SU-DHL-6 (cell line): ENCODE results near the gene ATP5F1C.

Source experiments
- H2AFZ ChIP-seq: fragments of 200-600 bp; sonication (generic); 2 replicates; pipeline ENCODE4 v1.6.1; 2014; ENCODE audit warnings: low read depth, mild to moderate bottlenecking, moderate library complexity, mixed read lengths, antibody characterized with exemption, low read length; ENCODE audit not compliant: severe bottlenecking
- H3F3A ChIP-seq: fragments of 200-600 bp; shearing (Covaris generic); 2 replicates; pipeline ENCODE4 v1.6.0; 2016; ENCODE audit warnings: antibody characterized with exemption, mild to moderate bottlenecking; ENCODE audit not compliant: insufficient read depth
- H3K27ac ChIP-seq: fragments of 200-600 bp; sonication (generic); 2 replicates; pipeline ENCODE4 v1.5.1; 2016; ENCODE audit warnings: low read depth, mild to moderate bottlenecking, low read length, moderate library complexity, mixed read lengths
- H3K27me3 ChIP-seq: fragments of 200-600 bp; sonication (generic), shearing (Covaris generic); 2 replicates; pipeline ENCODE4 v1.6.0; 2014; ENCODE audit warnings: mild to moderate bottlenecking, low read length
- H3K36me3 ChIP-seq: fragments of 200-600 bp; sonication (generic); 2 replicates; pipeline ENCODE4 v1.6.1; 2014; ENCODE audit warnings: mild to moderate bottlenecking, low read length, mixed read lengths
- H3K4me2 ChIP-seq: fragments of 300-600, 200-600 bp; shearing (Covaris generic), sonication (generic); 2 replicates; pipeline ENCODE4 v1.6.0; 2014; ENCODE audit warnings: low read length, low read depth, mild to moderate bottlenecking; ENCODE audit not compliant: poor library complexity, severe bottlenecking
- H3K4me3 ChIP-seq: fragments of 200-600 bp; sonication (generic); 2 replicates; pipeline ENCODE4 v1.5.1; 2014; ENCODE audit warnings: antibody characterized with exemption, low read length, mild to moderate bottlenecking, mixed read lengths; ENCODE audit not compliant: insufficient read depth, poor library complexity, severe bottlenecking
- H3K79me2 ChIP-seq: fragments of 200-600 bp; sonication (generic); 2 replicates; pipeline ENCODE4 v1.6.1; 2014; ENCODE audit warnings: mild to moderate bottlenecking, low read length, moderate library complexity; ENCODE audit not compliant: insufficient read depth
- H3K9ac ChIP-seq: fragments of 200-600 bp; sonication (generic); 2 replicates; pipeline ENCODE4 v1.7.0; 2014; ENCODE audit warnings: mild to moderate bottlenecking, low read length
- H3K9me2 ChIP-seq: fragments of 200-600 bp; sonication (generic); replicated peaks from 2 replicates; pipeline ENCODE4 v1.6.1; 2014; ENCODE audit warnings: low read length; ENCODE audit not compliant: insufficient read depth
- H3K9me3 ChIP-seq: fragments of 200-600 bp; sonication (generic); 2 replicates; pipeline ENCODE4 v1.6.1; 2014; ENCODE audit warnings: low read length, mixed read lengths; ENCODE audit not compliant: insufficient read depth
- H4K20me1 ChIP-seq: fragments of 200-600 bp; sonication (generic); 2 replicates; pipeline ENCODE4 v1.6.1; 2014; ENCODE audit warnings: low read depth, mild to moderate bottlenecking, antibody characterized with exemption, low read length, moderate library complexity, mixed read lengths
- EZH2phosphoT487 ChIP-seq: fragments of 200-600 bp; sonication (generic), shearing (Covaris generic); conservative IDR thresholded peaks from 2 replicates; pipeline ENCODE4 v1.6.1; 2018; ENCODE audit warnings: mild to moderate bottlenecking, antibody characterized with exemption, low read length, moderate library complexity, mixed read lengths
- TF ChIP-seq, protein P1 (sequence below): fragments of 200-600 bp; sonication (generic); IDR thresholded peaks from one replicate; pipeline ENCODE4 v1.5.1; 2017; ENCODE audit warnings: antibody characterized with exemption, mild to moderate bottlenecking, low read length, moderate library complexity; ENCODE audit not compliant: insufficient read depth, poor library complexity, severe bottlenecking

The ATP5F1C gene

DNA sequence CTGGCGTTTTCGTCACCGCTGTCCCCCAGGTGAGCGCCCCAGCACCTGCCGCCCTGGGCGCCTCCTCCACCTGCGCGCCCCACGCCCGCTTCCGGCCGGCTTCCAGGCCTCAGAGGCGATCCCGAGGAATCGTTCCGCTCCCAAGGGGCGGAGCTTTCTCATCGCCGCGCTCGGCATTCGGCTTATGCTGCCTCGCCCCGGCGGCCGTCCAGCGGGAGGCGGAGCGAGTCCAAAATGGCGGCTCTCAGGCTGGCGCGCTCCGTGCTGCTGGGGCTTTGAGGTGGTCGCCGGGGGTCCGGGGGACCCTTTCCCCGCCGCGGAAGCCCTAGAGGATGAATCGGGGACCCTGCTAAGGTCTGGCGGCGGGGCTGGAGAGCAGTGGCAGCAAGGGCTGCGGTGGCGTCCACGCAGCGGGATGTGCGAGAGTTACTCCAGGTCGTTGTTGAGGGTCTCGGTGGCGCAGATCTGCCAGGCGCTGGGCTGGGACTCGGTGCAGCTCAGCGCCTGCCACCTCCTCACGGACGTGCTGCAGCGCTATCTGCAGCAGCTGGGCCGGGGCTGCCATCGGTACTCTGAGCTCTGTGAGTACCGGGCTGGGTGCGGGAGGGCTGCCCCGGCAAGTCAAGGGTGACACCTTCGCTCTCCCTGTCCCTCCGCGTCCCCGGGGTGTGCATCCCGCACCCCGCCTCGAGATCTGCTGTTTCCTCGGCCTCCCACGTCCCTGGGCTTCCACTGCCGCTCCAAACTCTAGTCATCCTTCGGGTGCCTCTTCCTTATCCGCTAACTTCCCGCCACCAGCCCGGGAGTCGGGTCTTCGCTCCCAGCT lies 30.5 kb downstream of the ATP5F1C start, which contains the start of gene TAF3:
TSS of gene TAF3 (plus strand) at position 211 of the 826 bp plus-strand sequence. CDS start at position 416, 205 bp downstream.
- no peaks in the 10 kb centered on the region for H3K27me3 ChIP-seq
- TF ChIP-seq, protein P1, sequence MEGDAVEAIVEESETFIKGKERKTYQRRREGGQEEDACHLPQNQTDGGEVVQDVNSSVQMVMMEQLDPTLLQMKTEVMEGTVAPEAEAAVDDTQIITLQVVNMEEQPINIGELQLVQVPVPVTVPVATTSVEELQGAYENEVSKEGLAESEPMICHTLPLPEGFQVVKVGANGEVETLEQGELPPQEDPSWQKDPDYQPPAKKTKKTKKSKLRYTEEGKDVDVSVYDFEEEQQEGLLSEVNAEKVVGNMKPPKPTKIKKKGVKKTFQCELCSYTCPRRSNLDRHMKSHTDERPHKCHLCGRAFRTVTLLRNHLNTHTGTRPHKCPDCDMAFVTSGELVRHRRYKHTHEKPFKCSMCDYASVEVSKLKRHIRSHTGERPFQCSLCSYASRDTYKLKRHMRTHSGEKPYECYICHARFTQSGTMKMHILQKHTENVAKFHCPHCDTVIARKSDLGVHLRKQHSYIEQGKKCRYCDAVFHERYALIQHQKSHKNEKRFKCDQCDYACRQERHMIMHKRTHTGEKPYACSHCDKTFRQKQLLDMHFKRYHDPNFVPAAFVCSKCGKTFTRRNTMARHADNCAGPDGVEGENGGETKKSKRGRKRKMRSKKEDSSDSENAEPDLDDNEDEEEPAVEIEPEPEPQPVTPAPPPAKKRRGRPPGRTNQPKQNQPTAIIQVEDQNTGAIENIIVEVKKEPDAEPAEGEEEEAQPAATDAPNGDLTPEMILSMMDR = no peak
- no peaks in the 10 kb centered on the region for H3F3A ChIP-seq
- H2AFZ ChIP-seq = peak within 1 kb of the TSS; percentile 47
- H3K9me2 ChIP-seq = no peaks in the 10 kb centered on the region
- peak within 1 kb of the TSS; percentile 90 for H3K4me3 ChIP-seq
- H4K20me1 ChIP-seq = no peaks in the 10 kb centered on the region
- H3K9me3 ChIP-seq = no peaks in the 10 kb centered on the region
- no peak within 1 kb of the TSS for H3K27ac ChIP-seq
- H3K4me2 ChIP-seq = peak within 1 kb of the TSS; percentile 93
- H3K79me2 ChIP-seq = peaks cover 19% of the 10 kb centered on the region; the same call in 1 of the 2 replicates
- H3K36me3 ChIP-seq = no peaks in the 10 kb centered on the region
- peak within 1 kb of the TSS; percentile 80 for H3K9ac ChIP-seq

DNA sequence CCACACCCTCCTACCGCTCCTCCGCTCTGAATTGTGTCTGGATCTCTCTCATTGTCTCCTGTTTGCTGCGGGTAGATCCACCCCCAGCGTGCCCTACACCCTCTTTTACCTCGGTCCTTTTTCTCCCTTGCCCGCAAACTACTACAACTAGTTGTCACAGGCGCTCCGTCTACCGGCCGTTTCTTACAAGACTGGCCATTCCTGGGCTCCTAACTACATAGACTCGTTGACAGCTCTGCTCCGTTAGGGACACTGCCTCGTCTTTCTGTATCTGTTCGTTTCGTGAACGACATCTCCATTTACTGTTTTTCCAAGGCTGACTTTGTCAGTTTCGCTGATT lies 31.1 kb downstream of the ATP5F1C start:
- H3F3A ChIP-seq = no peaks in the 10 kb centered on the region
- no peaks in the 10 kb centered on the region for H3K36me3 ChIP-seq
- H3K4me3 ChIP-seq = peak overlapping the region; percentile 90
- no peak overlapping the region for H3K27ac ChIP-seq
- peak overlapping the region; percentile 83 for H3K4me2 ChIP-seq
- H3K79me2 ChIP-seq = peaks cover 19% of the 10 kb centered on the region; the same call in 1 of the 2 replicates
- H3K9me2 ChIP-seq = no peaks in the 10 kb centered on the region
- H3K9me3 ChIP-seq = no peaks in the 10 kb centered on the region
- H3K27me3 ChIP-seq = no peaks in the 10 kb centered on the region
- no peak for TF ChIP-seq EZH2phosphoT487
- TF ChIP-seq, protein P1 = no peak
- H2AFZ ChIP-seq = peak overlapping the region; percentile 47
- H4K20me1 ChIP-seq = no peaks in the 10 kb centered on the region
- H3K9ac ChIP-seq = peak overlapping the region; percentile 80

DNA sequence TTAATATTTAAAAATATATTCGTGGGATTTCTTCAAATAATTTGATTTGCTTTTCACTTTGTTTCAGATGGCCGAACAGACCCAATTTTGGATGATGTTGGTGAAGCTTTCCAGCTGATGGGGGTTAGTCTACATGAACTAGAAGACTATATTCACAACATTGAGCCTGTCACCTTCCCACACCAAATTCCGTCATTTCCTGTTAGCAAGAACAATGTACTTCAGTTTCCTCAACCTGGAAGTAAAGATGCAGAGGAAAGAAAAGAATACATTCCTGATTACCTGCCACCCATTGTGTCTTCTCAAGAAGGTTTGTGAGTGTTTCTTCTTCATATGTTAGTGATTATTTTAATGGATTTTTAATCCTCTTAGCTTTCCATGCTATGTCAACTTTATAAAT lies 36.3 kb downstream of the ATP5F1C start:
- peaks cover 5% of the 10 kb centered on the region; the same call in 1 of the 2 replicates for H3K36me3 ChIP-seq
- H2AFZ ChIP-seq = no peak overlapping the region
- H3K27me3 ChIP-seq = no peaks in the 10 kb centered on the region
- TF ChIP-seq, protein P1 = no peak
- TF ChIP-seq EZH2phosphoT487 = no peak
- H3F3A ChIP-seq = no peaks in the 10 kb centered on the region
- no peak overlapping the region for H3K4me2 ChIP-seq
- no peak overlapping the region for H3K27ac ChIP-seq
- no peak overlapping the region for H3K4me3 ChIP-seq
- no peaks in the 10 kb centered on the region for H4K20me1 ChIP-seq
- no peaks in the 10 kb centered on the region for H3K9me2 ChIP-seq
- no peaks in the 10 kb centered on the region for H3K9me3 ChIP-seq
- H3K79me2 ChIP-seq = peaks cover 11% of the 10 kb centered on the region; the same call in 1 of the 2 replicates
- no peak overlapping the region for H3K9ac ChIP-seq
